Calu3 (cell line): ENCODE results near the gene EID2B. TPM values are rescaled to one million over a fixed set of nuclear protein-coding genes. Genes with fewer than 3 reads are reported as not detected.

Experiments used
- BruUV-seq: library from RNA; stranded (reverse); fragments of 400-500 nt; replicated peaks from 2 replicates; lab custom pipeline; 2021; lab: Mats Ljungman, UMichigan
- CTCF ChIA-PET: fragments of 300-600 bp; sonication (Branson Sonifier 250); formaldehyde crosslinking; loops from one replicate; lab custom pipeline; 2022; ENCODE audit warnings: antibody characterized with exemption; lab: Charles Lee
- DNase-seq: peaks from one replicate; pipeline ENCODE4 v3.0.0; 2022
- H3K27ac Mint-ChIP-seq: one replicate; pipeline ENCODE4 v1.8.0; 2022; ENCODE audit warnings: mixed read lengths; ENCODE audit not compliant: unreplicated experiment
- H3K27me3 Mint-ChIP-seq: one replicate; pipeline ENCODE4 v1.8.0; 2022; ENCODE audit warnings: mixed read lengths; ENCODE audit not compliant: unreplicated experiment
- H3K36me3 Mint-ChIP-seq: one replicate; pipeline ENCODE4 v1.8.0; 2022; ENCODE audit warnings: mild to moderate bottlenecking, moderate library complexity, mixed read lengths; ENCODE audit not compliant: insufficient read depth, unreplicated experiment
- H3K4me1 Mint-ChIP-seq: one replicate; pipeline ENCODE4 v1.8.0; 2022; ENCODE audit warnings: mild to moderate bottlenecking, low read depth, mixed read lengths; ENCODE audit not compliant: unreplicated experiment
- H3K4me3 Mint-ChIP-seq: one replicate; pipeline ENCODE4 v1.8.0; 2022; ENCODE audit warnings: mild to moderate bottlenecking, low read depth, moderate library complexity, mixed read lengths; ENCODE audit not compliant: unreplicated experiment
- H3K9me3 Mint-ChIP-seq: one replicate; pipeline ENCODE4 v1.8.0; 2022; ENCODE audit warnings: low read depth, mixed read lengths; ENCODE audit not compliant: unreplicated experiment
- intact Hi-C: fragments of 100-400 bp; cut with micrococcal nuclease; formaldehyde crosslinking; loops from one replicate; pipeline ENCODE4 v1.10.0; 2022; ENCODE audit not compliant: unreplicated experiment
- total RNA-seq: library from RNA; stranded (reverse); gene quantifications from 2 replicates; pipeline ENCODE4 v1.2.3, GENCODE V29; 2022
- TF ChIP-seq, protein P1 (sequence below): fragments of 200-600 bp; IDR thresholded peaks from one replicate; pipeline ENCODE4 v1.8.0; 2022; ENCODE audit warnings: antibody characterized with exemption; ENCODE audit not compliant: unreplicated experiment

EID2B gene
- total RNA-seq, 1 experiment from 2014 or later = 3.3 TPM

DNA sequence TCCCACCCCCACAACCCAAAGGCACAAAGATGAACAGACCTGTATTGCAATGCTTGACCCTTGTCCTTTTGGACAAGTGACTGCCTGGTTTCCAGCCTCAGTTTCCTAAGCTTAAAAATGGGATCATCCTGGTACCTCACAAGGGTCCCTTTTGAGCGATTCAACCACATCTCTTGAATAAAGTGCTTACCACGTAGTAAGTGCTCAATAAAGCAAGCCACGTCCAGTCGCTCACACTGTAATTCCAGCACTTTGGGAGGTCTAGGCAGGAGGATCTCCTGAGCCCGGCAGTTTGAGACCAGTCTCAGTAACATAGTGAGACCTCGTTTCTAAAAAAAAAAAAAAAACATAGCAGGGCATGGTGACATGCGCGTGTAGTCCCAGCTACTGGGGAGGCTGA, 32.7 kb downstream of the EID2B start:
- intact Hi-C loops = loop anchor here (5.0 kb wide), 1 partner anchor 32 kb away; the partner anchor contains the start of gene EID2B
- CTCF ChIA-PET = interaction anchor here (0.7 to 1.2 kb wide), 2 partner anchors 34 to 758 kb away, joined by 3 to 5 read pairs; no protein-coding TSS in a partner anchor

GRCh38 chr19:39498798-39499642, 33.6 kb downstream of the EID2B start, which contains the start of gene DLL3:
DLL3 (plus strand) TSS chr19:39498947; CDS start chr19:39498975, 28 bp downstream.
- DNase-seq = peak; percentile 47
- no TSS peak for BruUV-seq
- peaks cover under 1% of the 10 kb centered on the region for H3K36me3 Mint-ChIP-seq
- no peak within 1 kb of the TSS for H3K27ac Mint-ChIP-seq
- H3K27me3 Mint-ChIP-seq = peaks cover 78% of the 10 kb centered on the region
- peaks cover 22% of the 10 kb centered on the region for H3K4me1 Mint-ChIP-seq
- H3K9me3 Mint-ChIP-seq = no peaks in the 10 kb centered on the region
- H3K4me3 Mint-ChIP-seq = peak within 1 kb of the TSS; percentile 58
- TF ChIP-seq, protein P1, sequence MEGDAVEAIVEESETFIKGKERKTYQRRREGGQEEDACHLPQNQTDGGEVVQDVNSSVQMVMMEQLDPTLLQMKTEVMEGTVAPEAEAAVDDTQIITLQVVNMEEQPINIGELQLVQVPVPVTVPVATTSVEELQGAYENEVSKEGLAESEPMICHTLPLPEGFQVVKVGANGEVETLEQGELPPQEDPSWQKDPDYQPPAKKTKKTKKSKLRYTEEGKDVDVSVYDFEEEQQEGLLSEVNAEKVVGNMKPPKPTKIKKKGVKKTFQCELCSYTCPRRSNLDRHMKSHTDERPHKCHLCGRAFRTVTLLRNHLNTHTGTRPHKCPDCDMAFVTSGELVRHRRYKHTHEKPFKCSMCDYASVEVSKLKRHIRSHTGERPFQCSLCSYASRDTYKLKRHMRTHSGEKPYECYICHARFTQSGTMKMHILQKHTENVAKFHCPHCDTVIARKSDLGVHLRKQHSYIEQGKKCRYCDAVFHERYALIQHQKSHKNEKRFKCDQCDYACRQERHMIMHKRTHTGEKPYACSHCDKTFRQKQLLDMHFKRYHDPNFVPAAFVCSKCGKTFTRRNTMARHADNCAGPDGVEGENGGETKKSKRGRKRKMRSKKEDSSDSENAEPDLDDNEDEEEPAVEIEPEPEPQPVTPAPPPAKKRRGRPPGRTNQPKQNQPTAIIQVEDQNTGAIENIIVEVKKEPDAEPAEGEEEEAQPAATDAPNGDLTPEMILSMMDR = no peak
- CTCF ChIA-PET = no interaction called here
- intact Hi-C loops = loop anchor here (5.0 kb wide), 1 partner anchor 33 kb away; the partner anchor contains the start of gene EID2B

More for the DNA sequence above, 32.7 kb downstream of the EID2B start:
- H3K36me3 Mint-ChIP-seq = no peaks in the 10 kb centered on the region
- BruUV-seq = no TSS peak
- H3K27me3 Mint-ChIP-seq = peaks cover 87% of the 10 kb centered on the region
- peaks cover 22% of the 10 kb centered on the region for H3K4me1 Mint-ChIP-seq
- TF ChIP-seq, protein P1 = no peak
- no peak overlapping the region for H3K27ac Mint-ChIP-seq
- no peak for DNase-seq
- H3K9me3 Mint-ChIP-seq = no peaks in the 10 kb centered on the region
- peak overlapping the region; percentile 58 for H3K4me3 Mint-ChIP-seq

GRCh38 chr19:39497996-39498797, 34.5 kb downstream of the EID2B start:
- TF ChIP-seq, protein P1 = peak; percentile 41
- H3K27me3 Mint-ChIP-seq = peaks cover 69% of the 10 kb centered on the region

DNA sequence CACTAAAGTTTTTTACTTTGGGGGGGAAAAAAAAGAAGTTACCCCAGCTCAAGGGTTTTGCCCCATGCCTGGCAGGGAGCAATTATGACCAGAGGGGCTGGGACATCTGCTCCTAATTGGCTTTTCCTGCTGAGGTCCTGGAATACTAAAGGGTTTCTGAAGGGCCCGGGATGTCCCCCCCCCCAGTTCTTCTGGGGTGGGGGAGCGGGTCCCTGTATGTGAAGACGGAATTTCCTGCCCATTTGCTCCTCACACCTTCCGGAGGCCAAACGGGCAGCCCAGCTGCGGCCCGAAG, 35.0 kb downstream of the EID2B start:
- TF ChIP-seq, protein P1 = no peak
- Mint-ChIP-seq H3K4me1 (peaks cover 22% of the 10 kb centered on the region), H3K27me3 (peaks cover 64% of the 10 kb centered on the region), H3K36me3 (peaks cover 7% of the 10 kb centered on the region), H3K4me3 (peak overlapping the region; percentile 58), H3K9me3 (no peaks in the 10 kb centered on the region), H3K27ac (no peak overlapping the region)
- intact Hi-C loops = loop anchor here (5.0 kb wide), 1 partner anchor 35 kb away; the partner anchor contains the start of gene EID2B
- DNase-seq = no peak
- CTCF ChIA-PET = interaction anchor here (0.5 to 1.5 kb wide), 7 partner anchors 13 to 849 kb away, joined by 3 to 6 read pairs (median 3); partner anchors contain the start of genes DYRK1B, EID2 and SELENOV
- BruUV-seq = no TSS peak

More at GRCh38 chr19:39497996-39498797, 34.5 kb downstream of the EID2B start:
- Mint-ChIP-seq H3K4me1 (peaks cover 22% of the 10 kb centered on the region), H3K9me3 (no peaks in the 10 kb centered on the region), H3K36me3 (peaks cover 7% of the 10 kb centered on the region), H3K4me3 (peak overlapping the region; percentile 58), H3K27ac (no peak overlapping the region)
- DNase-seq = peak; percentile 65
- no TSS peak for BruUV-seq
- intact Hi-C loops = loop anchor here (5.0 kb wide), 1 partner anchor 34 kb away; the partner anchor contains the start of gene EID2B
- CTCF ChIA-PET = interaction anchor here (0.5 to 1.5 kb wide), 7 partner anchors 13 to 848 kb away, joined by 3 to 6 read pairs (median 3); partner anchors contain the start of genes DYRK1B, EID2 and SELENOV
